ENCODE results near the gene SPX. TPM values are rescaled to one million over a fixed set of nuclear protein-coding genes. Genes with fewer than 3 reads are reported as not detected.

Gene SPX
- polyA plus RNA-seq, 2 of the 4 experiments (the other 2 are of a cell fraction), result 2.9 to 39.8 TPM

DNA sequence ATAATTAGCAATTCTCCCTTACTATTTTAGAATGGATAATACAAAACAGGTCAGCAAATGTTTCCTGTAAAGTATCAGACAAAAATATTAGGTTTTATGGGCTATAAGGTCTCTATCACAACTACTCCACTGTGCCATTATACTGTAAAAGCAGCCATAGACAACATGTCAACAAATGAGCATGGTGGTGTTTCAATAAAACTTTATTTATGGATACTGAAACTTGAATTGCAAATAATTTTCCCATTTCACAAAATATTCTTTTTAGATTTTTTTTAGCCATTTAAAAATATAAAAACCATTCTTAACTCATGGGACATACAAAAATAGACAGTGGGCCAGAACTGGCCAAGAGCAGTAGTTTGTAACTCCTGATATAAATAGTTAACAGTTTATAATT lies 40.1 kb upstream of the SPX start:
- H3K9me3 ChIP-seq, result no peaks in the 10 kb centered on the region
- CTCF ChIA-PET, result no interaction called here
- no peak overlapping the region for H3K4me2 ChIP-seq
- no peaks in the 10 kb centered on the region for H3K4me1 ChIP-seq
- no peak for FAIRE-seq
- TF ChIP-seq KDM1A (IDR thresholded peaks at IDR 0.05; ENCODE audit: low read depth), result no peak
- TF ChIP-seq, protein P1, sequence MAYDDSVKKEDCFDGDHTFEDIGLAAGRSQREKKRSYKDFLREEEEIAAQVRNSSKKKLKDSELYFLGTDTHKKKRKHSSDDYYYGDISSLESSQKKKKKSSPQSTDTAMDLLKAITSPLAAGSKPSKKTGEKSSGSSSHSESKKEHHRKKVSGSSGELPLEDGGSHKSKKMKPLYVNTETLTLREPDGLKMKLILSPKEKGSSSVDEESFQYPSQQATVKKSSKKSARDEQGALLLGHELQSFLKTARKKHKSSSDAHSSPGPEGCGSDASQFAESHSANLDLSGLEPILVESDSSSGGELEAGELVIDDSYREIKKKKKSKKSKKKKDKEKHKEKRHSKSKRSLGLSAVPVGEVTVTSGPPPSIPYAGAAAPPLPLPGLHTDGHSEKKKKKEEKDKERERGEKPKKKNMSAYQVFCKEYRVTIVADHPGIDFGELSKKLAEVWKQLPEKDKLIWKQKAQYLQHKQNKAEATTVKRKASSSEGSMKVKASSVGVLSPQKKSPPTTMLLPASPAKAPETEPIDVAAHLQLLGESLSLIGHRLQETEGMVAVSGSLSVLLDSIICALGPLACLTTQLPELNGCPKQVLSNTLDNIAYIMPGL (CRISPR knock-in tag; IDR thresholded peaks at IDR 0.05; ENCODE audit: borderline replicate concordance), result no peak
- no peak for TF ChIP-seq SREBF2 (IDR thresholded peaks at IDR 0.05)
- no peak for TF ChIP-seq CHD4 (IDR thresholded peaks at IDR 0.05; ENCODE audit: borderline replicate concordance)
- TF ChIP-seq, protein P2, sequence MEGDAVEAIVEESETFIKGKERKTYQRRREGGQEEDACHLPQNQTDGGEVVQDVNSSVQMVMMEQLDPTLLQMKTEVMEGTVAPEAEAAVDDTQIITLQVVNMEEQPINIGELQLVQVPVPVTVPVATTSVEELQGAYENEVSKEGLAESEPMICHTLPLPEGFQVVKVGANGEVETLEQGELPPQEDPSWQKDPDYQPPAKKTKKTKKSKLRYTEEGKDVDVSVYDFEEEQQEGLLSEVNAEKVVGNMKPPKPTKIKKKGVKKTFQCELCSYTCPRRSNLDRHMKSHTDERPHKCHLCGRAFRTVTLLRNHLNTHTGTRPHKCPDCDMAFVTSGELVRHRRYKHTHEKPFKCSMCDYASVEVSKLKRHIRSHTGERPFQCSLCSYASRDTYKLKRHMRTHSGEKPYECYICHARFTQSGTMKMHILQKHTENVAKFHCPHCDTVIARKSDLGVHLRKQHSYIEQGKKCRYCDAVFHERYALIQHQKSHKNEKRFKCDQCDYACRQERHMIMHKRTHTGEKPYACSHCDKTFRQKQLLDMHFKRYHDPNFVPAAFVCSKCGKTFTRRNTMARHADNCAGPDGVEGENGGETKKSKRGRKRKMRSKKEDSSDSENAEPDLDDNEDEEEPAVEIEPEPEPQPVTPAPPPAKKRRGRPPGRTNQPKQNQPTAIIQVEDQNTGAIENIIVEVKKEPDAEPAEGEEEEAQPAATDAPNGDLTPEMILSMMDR (IDR thresholded peaks at IDR 0.05), result no peak
- TF ChIP-seq POLR2A (IDR thresholded peaks at IDR 0.05; ENCODE audit: low read length), result no peak
- TF ChIP-seq, protein P3, sequence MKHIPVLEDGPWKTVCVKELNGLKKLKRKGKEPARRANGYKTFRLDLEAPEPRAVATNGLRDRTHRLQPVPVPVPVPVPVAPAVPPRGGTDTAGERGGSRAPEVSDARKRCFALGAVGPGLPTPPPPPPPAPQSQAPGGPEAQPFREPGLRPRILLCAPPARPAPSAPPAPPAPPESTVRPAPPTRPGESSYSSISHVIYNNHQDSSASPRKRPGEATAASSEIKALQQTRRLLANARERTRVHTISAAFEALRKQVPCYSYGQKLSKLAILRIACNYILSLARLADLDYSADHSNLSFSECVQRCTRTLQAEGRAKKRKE (CRISPR knock-in tag; IDR thresholded peaks at IDR 0.05; ENCODE audit: low read depth), result no peak
- no peak for TF ChIP-seq CEBPB (IDR thresholded peaks at IDR 0.05)
- no peak for TF ChIP-seq POLR2AphosphoS2 (conservative IDR thresholded peaks at IDR 0.05; ENCODE audit: low read length)
- TF ChIP-seq, protein P4, sequence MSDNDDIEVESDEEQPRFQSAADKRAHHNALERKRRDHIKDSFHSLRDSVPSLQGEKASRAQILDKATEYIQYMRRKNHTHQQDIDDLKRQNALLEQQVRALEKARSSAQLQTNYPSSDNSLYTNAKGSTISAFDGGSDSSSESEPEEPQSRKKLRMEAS (IDR thresholded peaks at IDR 0.05), result no peak
- no peak for TF ChIP-seq ZFP36 (IDR thresholded peaks at IDR 0.05; ENCODE audit: borderline replicate concordance, partially characterized antibody)
- TF ChIP-seq EP300 (IDR thresholded peaks at IDR 0.05), result no peak
- no peak for TF ChIP-seq RAD21 (conservative IDR thresholded peaks at IDR 0.05 in 1 of 2, IDR thresholded peaks at IDR 0.05 in 1 of 2)
- TF ChIP-seq, protein P5, sequence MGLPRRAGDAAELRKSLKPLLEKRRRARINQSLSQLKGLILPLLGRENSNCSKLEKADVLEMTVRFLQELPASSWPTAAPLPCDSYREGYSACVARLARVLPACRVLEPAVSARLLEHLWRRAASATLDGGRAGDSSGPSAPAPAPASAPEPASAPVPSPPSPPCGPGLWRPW (IDR thresholded peaks at IDR 0.05), result no peak
- no peak for TF ChIP-seq KDM5A (IDR thresholded peaks at IDR 0.05)
- no peak for TF ChIP-seq ESRRA (IDR thresholded peaks at IDR 0.05; ENCODE audit: borderline replicate concordance, low read length)
- TF ChIP-seq, protein P6, sequence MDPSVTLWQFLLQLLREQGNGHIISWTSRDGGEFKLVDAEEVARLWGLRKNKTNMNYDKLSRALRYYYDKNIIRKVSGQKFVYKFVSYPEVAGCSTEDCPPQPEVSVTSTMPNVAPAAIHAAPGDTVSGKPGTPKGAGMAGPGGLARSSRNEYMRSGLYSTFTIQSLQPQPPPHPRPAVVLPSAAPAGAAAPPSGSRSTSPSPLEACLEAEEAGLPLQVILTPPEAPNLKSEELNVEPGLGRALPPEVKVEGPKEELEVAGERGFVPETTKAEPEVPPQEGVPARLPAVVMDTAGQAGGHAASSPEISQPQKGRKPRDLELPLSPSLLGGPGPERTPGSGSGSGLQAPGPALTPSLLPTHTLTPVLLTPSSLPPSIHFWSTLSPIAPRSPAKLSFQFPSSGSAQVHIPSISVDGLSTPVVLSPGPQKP (IDR thresholded peaks at IDR 0.05; ENCODE audit: low read depth, low read length), result no peak
- DNase-seq (ENCODE audit: low read depth in 1 of 2, low spot score in 1 of 2), result no peak
- no peak overlapping the region for H3K4me3 ChIP-seq
- no peak overlapping the region for H3K27ac ChIP-seq
- no peak for ATAC-seq
- POLR2A ChIA-PET, result no interaction called here

- Histone ChIP-seq H3K9me3 (no peaks in the 10 kb centered on the region), H3K4me1 (peaks cover 31% of the 10 kb centered on the region), H3K4me2 (peak overlapping the region; percentile 77), H3K27ac (no peak overlapping the region), H3K4me3 (no peak overlapping the region; the same call in 2 of the 3 replicates)
- POLR2A ChIA-PET, result no interaction called here
- ATAC-seq (no peak), FAIRE-seq (no peak), DNase-seq (ENCODE audit: low read depth in 1 of 2, low spot score in 1 of 2) (no peak)
- 28% methylated on average over 2 of the region's 2 CpGs for WGBS (ENCODE audit: missing lambda C conversion rate)
- TF ChIP-seq SREBF2 (IDR thresholded peaks at IDR 0.05) (no peak), CHD4 (IDR thresholded peaks at IDR 0.05; ENCODE audit: borderline replicate concordance) (no peak), NPAS2 (CRISPR knock-in tag; IDR thresholded peaks at IDR 0.05; ENCODE audit: borderline replicate concordance) (no peak), PBX3 (IDR thresholded peaks at IDR 0.05) (no peak), REST (IDR thresholded peaks at IDR 0.05) (no peak), BHLHE40 (IDR thresholded peaks at IDR 0.05; ENCODE audit: low read depth, low read length) (no peak), FOSB (CRISPR knock-in tag; IDR thresholded peaks at IDR 0.05) (no peak), ESRRA (IDR thresholded peaks at IDR 0.05; ENCODE audit: borderline replicate concordance, low read length) (no peak), RNF2 (IDR thresholded peaks at IDR 0.05; ENCODE audit: borderline replicate concordance, low read depth) (no peak), ZSCAN20 (CRISPR knock-in tag; IDR thresholded peaks at IDR 0.05) (no peak), EHMT2 (IDR thresholded peaks at IDR 0.05; ENCODE audit: low read depth) (no peak), RFX5 (IDR thresholded peaks at IDR 0.05) (no peak)
- TF ChIP-seq, protein P5 (IDR thresholded peaks at IDR 0.05), result no peak
- CTCF ChIA-PET, result no interaction called here
Measured at GRCh38 chr12:21499765-21500164, 26.3 kb upstream of the SPX start.
